Right lobe of liver (tissue), 4 donors: ENCODE results near the gene CLASP2.

Experiments
- CTCF ChIP-seq, 4 donors: fragments of 200-600 bp in 3 of 4; fragments of 450-650 bp in 1 of 4; IDR thresholded peaks; one replicate each; pipeline versions ENCODE4 v1.5.1 to v1.8.0; 2016 to 2022; ENCODE audit warnings: antibody characterized with exemption in 4 of 4, mild to moderate bottlenecking in 2 of 4
- POLR2A ChIP-seq: fragments of 450-650 bp; IDR thresholded peaks from one replicate; pipeline ENCODE4 v1.6.1; 2017; ENCODE audit warnings: antibody characterized with exemption, mild to moderate bottlenecking
- donor health status: DM: no; HTN: no; CAD: no.
- donor health status: DM: no; HTN: no; CAD: no.
- donor health status: DM: no; HTN: yes; CAD: no.

- TF ChIP-seq CTCF (IDR thresholded peaks at IDR 0.05) (no peak), POLR2A (no peak)
Observed at GRCh38 chr3:33482111-33482521, 235.9 kb downstream of the CLASP2 start.
